ENCODE data around the gene CHRNA10. TPM values are rescaled to one million over a fixed set of nuclear protein-coding genes. Genes with fewer than 3 reads are reported as not detected.

Gene CHRNA10, protein sequence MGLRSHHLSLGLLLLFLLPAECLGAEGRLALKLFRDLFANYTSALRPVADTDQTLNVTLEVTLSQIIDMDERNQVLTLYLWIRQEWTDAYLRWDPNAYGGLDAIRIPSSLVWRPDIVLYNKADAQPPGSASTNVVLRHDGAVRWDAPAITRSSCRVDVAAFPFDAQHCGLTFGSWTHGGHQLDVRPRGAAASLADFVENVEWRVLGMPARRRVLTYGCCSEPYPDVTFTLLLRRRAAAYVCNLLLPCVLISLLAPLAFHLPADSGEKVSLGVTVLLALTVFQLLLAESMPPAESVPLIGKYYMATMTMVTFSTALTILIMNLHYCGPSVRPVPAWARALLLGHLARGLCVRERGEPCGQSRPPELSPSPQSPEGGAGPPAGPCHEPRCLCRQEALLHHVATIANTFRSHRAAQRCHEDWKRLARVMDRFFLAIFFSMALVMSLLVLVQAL
- 3.0 and 3.7 TPM in 2 replicates for total RNA-seq

DNA sequence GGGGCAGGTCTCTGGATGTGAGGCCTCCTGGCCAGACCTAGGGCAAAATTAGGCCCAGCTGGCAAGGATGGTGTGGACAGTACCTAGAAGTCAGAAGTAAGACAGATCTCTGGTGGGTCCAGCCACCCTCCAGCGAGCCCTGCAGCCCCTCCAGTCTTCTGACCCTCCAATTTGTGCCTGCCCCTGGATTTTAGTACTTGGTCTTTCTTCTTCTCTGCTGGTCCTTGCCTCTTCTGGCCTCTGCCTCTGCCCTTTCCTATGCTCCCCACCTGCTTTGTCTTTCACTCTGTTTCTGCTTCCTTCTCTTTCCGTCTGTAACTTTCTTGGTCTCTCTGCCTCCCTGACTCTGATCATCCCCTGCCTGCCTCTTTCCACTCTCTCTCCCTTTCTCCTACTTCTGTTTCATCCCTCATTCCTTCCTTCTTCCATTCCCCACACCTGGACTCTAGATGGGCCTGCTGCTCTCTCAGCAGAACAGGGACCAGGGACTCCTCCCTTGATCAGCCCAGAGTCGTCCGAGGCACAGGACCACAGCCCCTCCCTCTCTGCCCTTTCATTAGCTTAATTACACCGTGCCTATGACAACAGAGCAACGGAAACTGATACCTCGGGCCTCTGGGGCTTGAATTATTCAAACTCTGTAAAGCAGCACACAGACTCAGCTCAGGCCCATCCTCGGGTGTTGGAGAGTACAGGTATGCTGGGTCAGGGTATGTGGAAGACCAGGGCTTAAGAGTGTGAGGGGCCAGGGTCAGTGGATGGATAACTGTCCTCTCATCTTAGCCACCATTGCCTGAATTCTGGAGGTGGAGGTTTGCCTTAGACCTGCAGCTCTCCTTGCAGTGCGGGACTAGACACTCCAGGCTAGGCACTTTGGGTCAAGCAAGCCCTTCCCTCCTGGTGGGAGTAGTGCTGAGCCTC is at the start of gene CHRNA10:
TSS of gene CHRNA10 (minus strand) at position 51 of the 921 bp plus-strand sequence. CDS start 72 bp downstream, outside the sequence.
- intact Hi-C loops (cut with micrococcal nuclease) = no loop called here

GRCh38 chr11:3712274-3712673 is 41.1 kb upstream of the CHRNA10 start:
- intact Hi-C loops (cut with micrococcal nuclease) = no loop called here

GRCh38 chr11:3710485-3711259 is 39.5 kb upstream of the CHRNA10 start:
- intact Hi-C loops (cut with micrococcal nuclease) = no loop called here

DNA sequence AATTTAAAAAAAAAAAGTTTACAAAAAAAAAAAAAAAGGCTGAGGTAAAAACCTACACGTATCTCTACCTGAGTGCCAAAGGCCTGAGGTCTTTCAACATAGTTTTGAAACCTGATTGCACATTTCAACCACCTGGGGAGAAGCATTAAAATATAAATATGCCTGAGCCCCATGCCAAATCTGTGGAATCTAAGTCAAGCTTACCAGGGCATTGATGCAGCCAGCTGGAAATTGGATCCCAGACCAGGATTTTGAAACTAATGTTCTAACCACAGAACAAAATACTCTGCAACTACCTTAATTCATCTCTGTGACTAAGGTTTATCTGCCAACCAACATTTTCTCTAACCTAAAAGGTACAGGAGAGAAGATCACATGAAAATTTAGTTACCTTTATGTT is 38.8 kb upstream of the CHRNA10 start:
- intact Hi-C loops (cut with micrococcal nuclease) = loop anchor here (5.0 kb wide), 1 partner anchor 97 kb away; the partner anchor contains the start of gene PGAP2

- intact Hi-C loops (cut with micrococcal nuclease) = loop anchor here (5.0 kb wide), 1 partner anchor 100 kb away; the partner anchor contains the start of gene PGAP2
These were observed 36.0 kb upstream of the CHRNA10 start for GRCh38 chr11:3707176-3707575.

- intact Hi-C loops (cut with micrococcal nuclease) = no loop called here
These were observed 32.2 kb upstream of the CHRNA10 start for GRCh38 chr11:3703383-3703782.

DNA sequence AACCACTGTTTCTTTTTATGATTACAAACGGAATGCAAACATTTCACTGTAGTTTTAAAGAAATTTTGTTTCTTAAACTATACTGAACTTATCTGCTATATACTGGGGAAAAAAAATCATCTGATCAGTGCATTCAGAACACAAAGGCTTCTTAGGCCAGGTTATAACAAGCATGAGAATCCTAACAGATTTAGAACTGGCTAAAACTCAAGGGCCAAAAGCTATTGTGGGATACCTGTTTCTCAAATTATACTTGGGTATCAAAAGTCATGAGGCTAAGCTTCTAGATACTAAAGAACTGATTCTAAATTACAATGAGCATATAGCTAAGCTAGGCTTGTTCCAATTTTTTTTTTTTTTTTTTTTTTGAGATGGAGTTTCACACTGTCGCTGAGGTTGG is 29.7 kb upstream of the CHRNA10 start:
- intact Hi-C loops (cut with micrococcal nuclease) = no loop called here

GRCh38 chr11:3700410-3700809 is 29.2 kb upstream of the CHRNA10 start:
- intact Hi-C loops (cut with micrococcal nuclease) = no loop called here

DNA sequence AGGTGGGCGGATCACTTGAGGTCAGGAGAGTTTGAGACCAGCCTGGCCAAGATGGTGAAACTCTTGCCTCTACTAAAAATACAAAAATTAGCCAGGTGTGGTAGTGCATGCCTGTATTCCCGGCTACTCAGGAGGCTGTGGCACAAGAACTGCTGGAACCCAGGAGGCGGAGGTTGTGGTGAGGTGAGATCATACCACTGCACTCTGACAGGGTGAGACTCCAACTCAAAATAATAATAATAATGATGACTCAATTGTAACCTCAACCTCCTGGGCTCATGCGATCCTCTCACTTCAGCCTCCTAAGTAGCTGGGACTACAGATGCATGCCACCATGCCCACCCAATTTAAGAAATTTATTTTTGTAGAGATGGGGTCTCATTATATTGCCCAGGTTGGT is 15.6 kb upstream of the CHRNA10 start:
- intact Hi-C loops (cut with micrococcal nuclease) = no loop called here

GRCh38 chr11:3685923-3686322 is 14.7 kb upstream of the CHRNA10 start:
- intact Hi-C loops (cut with micrococcal nuclease) = no loop called here

GRCh38 chr11:3684819-3685172 is 13.6 kb upstream of the CHRNA10 start:
- intact Hi-C loops (cut with micrococcal nuclease) = no loop called here

DNA sequence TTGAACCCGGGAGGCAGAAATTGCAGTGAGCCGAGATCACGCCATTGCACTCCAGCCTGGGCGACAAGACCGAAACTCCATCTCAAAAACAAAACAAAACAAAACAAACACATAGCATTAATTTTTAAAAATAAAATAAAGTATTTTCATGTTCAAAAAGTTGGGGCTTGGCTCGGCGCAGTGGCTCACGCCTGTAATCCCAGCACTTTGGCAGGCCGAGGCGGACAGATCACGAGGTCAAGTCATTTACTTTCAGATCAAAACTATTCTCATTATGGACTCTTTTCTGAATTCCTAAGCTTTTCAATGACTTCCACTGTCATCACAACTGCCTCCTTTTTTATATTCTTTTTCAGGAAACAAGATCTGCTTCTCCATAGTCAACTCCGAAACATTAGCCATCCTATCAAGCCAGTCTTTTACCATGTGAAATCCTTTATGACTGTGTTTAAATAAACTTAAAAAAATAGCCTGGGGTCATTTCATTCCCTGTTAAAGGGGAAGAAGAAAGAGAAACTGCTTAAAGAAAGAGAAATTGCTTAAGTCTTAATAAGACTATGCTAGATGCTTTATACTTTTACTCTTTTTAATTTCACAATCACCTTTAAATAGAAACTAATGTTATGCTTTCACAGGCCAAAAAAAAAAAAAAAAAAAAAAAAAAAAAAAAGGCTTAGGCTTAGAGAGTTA is 13.1 kb upstream of the CHRNA10 start:
- intact Hi-C loops (cut with micrococcal nuclease) = no loop called here

GRCh38 chr11:3683039-3683438 is 11.9 kb upstream of the CHRNA10 start:
- intact Hi-C loops (cut with micrococcal nuclease) = no loop called here

DNA sequence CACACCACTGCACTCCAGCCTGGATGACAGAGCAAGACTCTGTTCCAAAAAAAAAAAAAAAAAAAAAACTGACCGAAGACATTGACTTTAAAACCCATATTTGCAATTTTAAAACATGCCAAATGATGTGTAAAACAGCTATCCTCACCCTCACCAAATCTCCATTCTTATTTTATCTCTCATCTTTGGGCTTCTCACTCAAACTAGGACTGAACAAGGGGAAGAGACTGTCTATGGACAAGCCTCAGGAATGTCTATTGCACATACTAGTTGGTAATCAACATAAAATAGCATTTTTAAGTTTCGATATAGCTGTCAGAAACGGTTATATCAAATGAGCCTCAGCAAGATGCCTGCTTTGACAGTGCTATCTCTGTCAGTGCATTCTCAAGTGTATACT is 7.9 kb upstream of the CHRNA10 start:
- intact Hi-C loops (cut with micrococcal nuclease) = no loop called here

GRCh38 chr11:3675971-3676370 is 4.8 kb upstream of the CHRNA10 start:
- intact Hi-C loops (cut with micrococcal nuclease) = no loop called here

DNA sequence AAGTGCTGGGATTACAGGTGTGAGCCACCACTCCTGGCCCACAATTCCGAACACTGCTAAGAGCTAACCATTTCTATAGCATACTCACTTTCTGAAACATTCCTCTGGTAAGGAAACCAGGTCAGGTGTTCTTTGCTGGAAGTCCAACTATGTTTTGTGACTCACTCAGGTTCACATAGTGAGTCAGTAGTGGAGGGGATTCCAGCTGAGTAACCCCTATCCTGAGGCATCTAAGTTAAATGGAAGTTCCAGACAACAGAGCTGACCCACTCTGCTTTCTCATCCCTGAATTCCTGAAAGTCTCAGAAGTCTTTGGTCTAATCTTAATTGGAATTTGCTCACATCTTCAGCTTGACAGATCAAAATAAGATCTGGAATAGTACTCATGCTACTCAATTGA is 3.0 kb upstream of the CHRNA10 start:
- intact Hi-C loops (cut with micrococcal nuclease) = no loop called here

DNA sequence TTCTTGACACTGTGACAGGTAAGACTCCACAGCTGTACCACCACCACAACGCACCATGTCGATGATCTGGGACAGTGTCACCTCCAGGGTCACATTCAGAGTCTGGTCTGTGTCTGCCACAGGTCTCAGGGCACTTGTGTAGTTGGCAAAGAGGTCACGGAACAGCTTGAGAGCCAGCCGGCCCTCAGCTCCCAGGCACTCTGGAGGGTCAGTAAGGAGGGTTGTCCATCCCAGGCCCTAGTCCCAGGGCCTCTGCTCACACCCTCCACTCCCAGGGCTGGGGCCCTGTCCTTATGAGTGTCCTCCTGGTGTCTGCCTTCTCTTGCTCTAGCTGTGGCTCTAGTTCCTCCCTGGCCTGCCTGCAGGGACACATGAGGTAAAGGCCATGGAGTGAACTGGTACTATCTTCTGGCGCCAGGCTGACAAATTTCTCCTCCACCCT is 1.4 kb downstream of the CHRNA10 start:
- intact Hi-C loops (cut with micrococcal nuclease) = no loop called here

DNA sequence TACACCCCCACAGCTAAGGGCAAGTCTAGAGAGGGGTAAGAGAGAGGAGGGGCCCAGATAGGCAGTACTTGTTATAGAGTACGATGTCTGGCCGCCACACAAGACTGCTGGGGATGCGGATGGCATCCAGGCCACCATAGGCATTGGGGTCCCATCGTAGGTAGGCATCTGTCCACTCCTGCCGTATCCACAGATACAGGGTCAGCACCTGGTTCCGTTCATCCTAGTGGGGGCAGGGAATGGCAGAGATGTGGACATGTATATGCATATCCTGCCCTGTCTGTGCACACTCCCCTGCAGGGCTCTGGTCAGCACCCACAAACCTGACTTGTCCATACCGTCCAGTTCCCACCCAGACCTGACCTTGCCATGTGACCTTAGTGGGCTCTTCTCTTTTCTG is 2.1 kb downstream of the CHRNA10 start:
- intact Hi-C loops (cut with micrococcal nuclease) = no loop called here

- intact Hi-C loops (cut with micrococcal nuclease) = no loop called here
These were observed 3.8 kb downstream of the CHRNA10 start for GRCh38 chr11:3667149-3668035.

All from T-helper 2 cell treated with Interferon-gamma antibody and Interleukin-4, amounts not matched to agents 100 ng/mL and 5 ng/mL, for 36 hours (primary cell).